Stimulated activated CD4-positive, alpha-beta T cell treated with anti-CD3 and anti-CD28 coated beads, Interleukin-1b, Interleukin-23, amount 100 ng/mL, for 4 hours (primary cell): ENCODE results near the gene KIFAP3.
"Not testable (repeated sequence)": the region's sequence is repeated elsewhere in the genome, so short reads cannot be mapped to it uniquely, and the experiment has no call there.

ENCODE experiments used
- DNase-seq, 2 donors: peaks; one replicate each; pipeline ENCODE4 v3.0.0-alpha.2; 2020; ENCODE audit warnings: low read depth in 2 of 2

KIFAP3 gene

GRCh38 chr1:169886931-169887330 lies 187.6 kb downstream of the KIFAP3 start:
- DNase-seq: no peak

- DNase-seq: no peak
Observed at GRCh38 chr1:169886422-169886821, 188.1 kb downstream of the KIFAP3 start.

GRCh38 chr1:169885207-169885606 lies 189.3 kb downstream of the KIFAP3 start:
- no peak for DNase-seq

- DNase-seq: no peak
Observed at GRCh38 chr1:169884634-169885033, 189.9 kb downstream of the KIFAP3 start.

DNA sequence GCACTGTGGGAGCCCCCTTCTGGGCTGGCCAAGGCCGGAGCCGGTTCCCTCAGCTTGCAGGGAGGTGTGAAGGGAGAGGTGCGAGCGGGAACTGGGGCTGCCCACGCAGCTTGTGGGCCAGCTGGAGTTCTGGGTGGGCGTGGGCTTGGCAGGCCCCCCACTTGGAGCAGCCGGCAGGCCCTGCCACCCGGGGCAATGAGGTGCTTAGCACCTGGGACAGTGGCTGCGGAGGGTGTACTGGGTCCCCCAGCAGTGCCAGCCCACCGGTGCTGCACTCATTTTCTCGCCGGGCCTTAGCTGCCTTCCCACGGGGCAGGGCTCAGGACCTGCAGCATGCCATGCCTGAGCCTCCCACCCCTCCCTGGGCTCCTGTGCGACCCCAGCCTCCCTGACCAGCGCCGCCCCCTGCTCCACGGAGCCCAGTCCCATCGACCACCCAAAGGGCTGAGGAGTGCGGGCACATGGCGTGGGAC lies 192.4 kb downstream of the KIFAP3 start:
- DNase-seq: no peak

- DNase-seq: no peak
Observed at GRCh38 chr1:169879034-169879840, 195.3 kb downstream of the KIFAP3 start.

DNA sequence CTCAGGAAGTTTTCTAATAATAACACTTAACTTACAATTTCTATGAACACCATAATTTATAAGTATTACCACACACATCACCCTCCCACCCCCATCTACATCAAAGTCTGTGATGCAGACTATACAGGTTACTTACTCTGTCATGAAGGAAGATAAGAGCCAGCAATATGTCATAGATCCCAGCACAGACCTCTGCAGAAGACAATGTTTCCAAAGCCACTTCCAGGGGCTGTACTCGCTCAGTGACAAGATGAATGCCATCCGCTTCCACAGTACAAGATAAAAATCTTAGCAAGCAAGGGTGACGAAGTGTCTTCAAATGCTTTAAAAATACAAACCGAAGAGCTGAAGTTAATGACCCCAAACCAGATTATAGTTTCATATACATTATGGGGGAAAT lies 196.0 kb downstream of the KIFAP3 start:
- no peak for DNase-seq

GRCh38 chr1:169877800-169878491 lies 196.5 kb downstream of the KIFAP3 start:
- no peak for DNase-seq

- no peak for DNase-seq
Observed at GRCh38 chr1:169874229-169874628, 200.3 kb downstream of the KIFAP3 start.

DNA sequence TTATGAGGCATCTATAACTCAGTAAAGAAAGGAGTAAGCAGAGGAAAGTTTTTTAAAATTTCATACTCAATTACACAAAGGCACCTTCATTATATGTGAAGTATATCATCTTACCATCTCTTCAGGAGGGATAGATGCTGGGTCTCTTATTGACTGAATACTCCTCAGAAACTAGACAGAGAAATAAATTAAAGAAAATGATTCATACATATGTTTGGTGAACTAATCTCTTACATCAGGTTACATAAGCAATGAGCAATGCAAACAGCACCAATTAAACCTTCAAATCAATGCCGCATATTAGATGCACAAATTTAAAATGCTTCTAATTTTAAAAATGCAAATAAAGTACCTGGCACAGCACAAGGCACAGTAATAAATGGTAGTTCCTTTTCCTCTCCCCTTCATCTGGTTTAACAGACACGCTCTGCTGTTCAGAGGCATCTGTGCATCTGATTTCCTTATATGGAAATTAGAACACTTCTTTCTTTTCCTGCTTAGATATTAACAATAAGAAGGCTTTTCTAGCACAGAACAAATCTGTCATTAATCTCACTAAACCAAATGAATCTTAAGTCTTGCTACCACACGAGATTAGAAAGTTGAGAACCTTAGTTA lies 200.8 kb downstream of the KIFAP3 start:
- no peak for DNase-seq

DNA sequence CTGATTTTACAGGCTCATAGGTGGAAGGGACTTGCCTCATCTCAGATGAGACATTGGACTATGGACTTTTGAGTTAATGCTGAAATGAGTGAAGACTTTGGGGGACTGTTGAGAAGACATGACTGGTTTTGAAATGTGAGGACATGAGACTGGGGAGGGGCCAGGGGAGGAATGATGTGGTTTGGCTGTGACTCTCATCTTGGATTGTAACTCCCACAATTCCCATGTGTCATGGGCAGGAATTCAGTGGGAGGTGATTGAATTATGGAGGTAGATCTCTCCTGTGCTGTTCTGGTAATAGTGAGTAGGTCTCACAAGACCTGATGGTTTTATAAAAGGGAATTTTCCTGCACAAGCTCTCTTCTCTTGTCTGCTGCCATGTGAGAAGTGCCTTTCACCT lies 201.6 kb downstream of the KIFAP3 start:
- no peak for DNase-seq

DNA sequence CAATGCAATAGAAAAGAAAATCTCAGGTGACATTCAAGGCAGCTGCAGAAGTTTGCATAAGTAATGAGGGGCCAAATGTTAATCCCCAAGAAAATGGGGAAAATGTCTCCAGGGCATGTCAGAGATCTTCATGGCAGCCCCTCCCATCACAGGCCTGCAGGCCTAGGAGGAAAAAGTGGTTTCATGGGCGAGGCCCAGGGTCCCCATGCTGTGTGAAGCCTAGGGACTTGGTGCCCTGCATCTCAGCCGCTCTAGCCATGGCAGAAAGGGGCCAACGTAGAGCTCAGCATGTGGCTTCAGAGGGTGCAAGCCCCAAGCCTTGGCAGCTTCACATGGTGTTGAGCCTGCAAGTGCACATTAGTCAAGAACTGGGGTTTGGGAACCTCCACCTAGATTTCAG lies 202.5 kb downstream of the KIFAP3 start:
- DNase-seq: not testable (repeated sequence)
